Keratinocyte (primary cell): ENCODE data around the gene RPL34. TPM values are rescaled to one million over a fixed set of nuclear protein-coding genes. Genes with fewer than 3 reads are reported as not detected.

Experiments
- DNase-seq: peaks from one replicate; pipeline ENCODE4 v3.0.0-alpha.2; 2011; ENCODE audit warnings: low read depth, missing footprints, low spot score
- FAIRE-seq: peaks from 2 replicates; lab custom pipeline; 2011; peaks lifted over from hg19 to GRCh38; lab: Jason Lieb, UNC
- H2AFZ ChIP-seq: 2 replicates; pipeline ENCODE4 v1.6.0; 2012; ENCODE audit warnings: low read length, control low read depth, inconsistent platforms; ENCODE audit not compliant: control insufficient read depth
- H3K27ac ChIP-seq: 2 replicates; pipeline ENCODE4 v1.5.1; 2011; ENCODE audit warnings: low read length; ENCODE audit not compliant: control insufficient read depth, insufficient read depth
- H3K27me3 ChIP-seq: 3 replicates; pipeline ENCODE4 v1.6.0; 2011; ENCODE audit warnings: low read length; ENCODE audit not compliant: control insufficient read depth, insufficient read depth; ENCODE audit errors: extremely low read depth
- H3K36me3 ChIP-seq, 2 experiments: 2 replicates in 1 of 2; 3 replicates in 1 of 2; pipeline ENCODE4 v1.5.1; 2011; ENCODE audit warnings: low read length in 2 of 2, mild to moderate bottlenecking in 1 of 2; ENCODE audit not compliant: control insufficient read depth in 2 of 2, insufficient read depth in 2 of 2; ENCODE audit errors: extremely low read depth in 1 of 2
- H3K4me1 ChIP-seq: 3 replicates; pipeline ENCODE4 v1.5.1; 2011; ENCODE audit warnings: low read length; ENCODE audit not compliant: control insufficient read depth, insufficient read depth; ENCODE audit errors: extremely low read depth
- H3K4me2 ChIP-seq: 3 replicates; pipeline ENCODE4 v1.6.0; 2011; ENCODE audit warnings: low read depth, low read length; ENCODE audit not compliant: control insufficient read depth, insufficient read depth; ENCODE audit errors: extremely low read depth
- H3K4me3 ChIP-seq, 3 experiments: fragments of 200-600 bp in 1 of 3; sonication (generic) in 1 of 3; 2 replicates in 2 of 3; 3 replicates in 1 of 3; pipeline ENCODE4 v1.5.1; 2011 to 2016; ENCODE audit warnings: low read length in 3 of 3, mild to moderate bottlenecking in 3 of 3, control low read depth in 2 of 3, inconsistent platforms in 1 of 3, low read depth in 1 of 3, mixed read lengths in 1 of 3, mixed run types in 1 of 3, moderate library complexity in 1 of 3; ENCODE audit not compliant: control insufficient read depth in 2 of 3, insufficient read depth in 2 of 3; ENCODE audit errors: extremely low read depth in 1 of 3
- H3K79me2 ChIP-seq: 2 replicates; pipeline ENCODE4 v1.6.0; 2012; ENCODE audit warnings: low read length; ENCODE audit not compliant: control insufficient read depth, insufficient read depth
- H3K9ac ChIP-seq: 3 replicates; pipeline ENCODE4 v1.6.0; 2011; ENCODE audit warnings: low read length; ENCODE audit not compliant: control insufficient read depth, insufficient read depth; ENCODE audit errors: extremely low read depth
- H3K9me1 ChIP-seq: 3 replicates; pipeline ENCODE4 v1.6.0; 2011; ENCODE audit warnings: low read length; ENCODE audit not compliant: control insufficient read depth, insufficient read depth; ENCODE audit errors: extremely low read depth
- H3K9me3 ChIP-seq: 2 replicates; pipeline ENCODE4 v1.5.1; 2012; ENCODE audit warnings: low read depth, low read length; ENCODE audit not compliant: control insufficient read depth
- H4K20me1 ChIP-seq: 3 replicates; pipeline ENCODE4 v1.6.0; 2011; ENCODE audit warnings: low read length; ENCODE audit not compliant: control insufficient read depth, insufficient read depth; ENCODE audit errors: extremely low read depth
- EZH2 ChIP-seq: IDR thresholded peaks from one replicate; pipeline ENCODE4 v1.6.1; 2012; ENCODE audit warnings: inconsistent platforms, mild to moderate bottlenecking, low read length, moderate library complexity
- dilution Hi-C: fragments of 300-500 bp; cut with MboI; formaldehyde crosslinking; loops from one replicate; pipeline ENCODE4 v1.7.0; 2020; ENCODE audit warnings: low sequenced_read_pairs; ENCODE audit not compliant: extremely low pct_ligation_motif_present
- polyA minus RNA-seq, 3 experiments: library from RNA; depleted of rRNA, polyadenylated mRNA; stranded (reverse); fragments of >200 nt; gene quantifications; 1 replicate in 1 of 3; 2 replicates in 1 of 3; 3 replicates in 1 of 3; pipeline ENCODE4 v1.2.3, GENCODE V29; 2011
- polyA plus RNA-seq, 5 experiments: library from polyadenylated mRNA; depleted of rRNA in 3 of 5; stranded (reverse) in 3 of 5; stranded (forward) in 1 of 5; unstranded in 1 of 5; fragments of >200 nt; gene quantifications; 1 replicate in 1 of 5; 2 replicates in 3 of 5; 3 replicates in 1 of 5; pipeline versions ENCODE4 v1.2.1 to v1.2.3, GENCODE V29; 2011 to 2012; ENCODE audit warnings: missing spikeins in 2 of 5, low read depth in 1 of 5, low replicate concordance in 1 of 5
- TF ChIP-seq, protein P1 (sequence below), 3 experiments: IDR thresholded peaks in 1 of 3; conservative IDR thresholded peaks in 1 of 3; optimal IDR thresholded peaks in 1 of 3; 2 replicates in 2 of 3; 3 replicates in 1 of 3; pipeline versions ENCODE3 to v1.5.1; 2011; ENCODE audit warnings: low read length in 3 of 3, mild to moderate bottlenecking in 3 of 3, moderate library complexity in 2 of 3, control low read depth in 1 of 3, inconsistent platforms in 1 of 3; ENCODE audit not compliant: insufficient read depth in 2 of 3; ENCODE audit errors: extremely low read depth in 1 of 3

Gene RPL34
- 1,911 to 3,183 TPM (median 3,164 TPM) in 3 replicates for polyA plus RNA-seq
- polyA plus RNA-seq (2011; ENCODE audit: low read depth) = 1,697 TPM
- 2,459 and 3,298 TPM in 2 replicates for polyA plus RNA-seq (2011; cell fraction: cytosol; rRNA removed)
- polyA plus RNA-seq (2011; cell fraction: nucleus; rRNA removed) = 513 and 676 TPM in 2 replicates
- polyA plus RNA-seq (2012; ENCODE audit: low replicate concordance) = 2,293 and 3,522 TPM in 2 replicates
- polyA minus RNA-seq = 162 to 467 TPM (median 393 TPM) in 3 replicates
- 235 TPM for polyA minus RNA-seq (2011; cell fraction: cytosol; rRNA and poly(A)+ RNA removed)
- polyA minus RNA-seq (2011; cell fraction: nucleus; rRNA and poly(A)+ RNA removed) = 53.3 and 81.4 TPM in 2 replicates

DNA sequence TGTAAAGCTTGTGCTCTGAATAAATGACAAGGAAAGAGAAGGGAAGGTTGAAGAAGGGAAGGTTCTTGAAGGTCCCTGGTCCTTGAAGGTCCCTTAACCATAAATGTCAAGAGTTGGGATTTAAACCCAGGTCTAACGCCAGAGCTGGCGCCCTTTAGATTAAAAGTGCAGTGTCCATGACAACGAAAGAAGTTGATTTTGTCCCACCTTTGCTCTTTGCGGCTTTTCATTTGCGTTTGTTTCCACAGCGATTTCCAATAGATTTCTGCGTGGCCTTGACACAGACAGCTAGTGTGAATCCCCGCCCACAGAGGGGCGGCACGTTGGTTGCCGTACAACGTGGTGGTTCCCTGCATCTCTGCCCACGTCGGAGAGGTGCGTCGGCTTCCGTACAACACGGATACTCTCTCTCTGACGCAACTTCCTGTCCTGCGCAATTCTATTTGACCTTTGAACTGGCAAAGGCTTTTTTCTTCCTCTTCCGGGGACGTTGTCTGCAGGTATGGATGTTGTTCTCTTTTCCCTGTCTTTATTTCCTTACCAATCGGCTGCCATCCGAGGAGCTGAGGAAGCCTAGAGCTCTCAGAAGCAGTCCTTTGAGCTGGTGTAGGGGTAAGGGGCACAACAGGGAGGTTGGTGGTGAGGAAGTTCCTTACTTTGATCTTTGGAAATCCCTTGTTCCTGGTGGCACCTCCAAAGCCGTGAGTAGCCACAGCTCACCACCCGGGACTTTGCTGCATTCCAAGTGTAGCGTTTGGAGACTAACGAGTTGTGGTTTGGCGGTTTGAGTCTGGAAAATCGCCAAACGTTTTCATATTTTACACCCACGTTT lies at the start of gene RPL34:
TSS of gene RPL34 (plus strand) at position 476 of the 832 bp plus-strand sequence. CDS start 1,384 bp downstream, outside the sequence.
- peaks cover 45% of the 10 kb centered on the region for H3K79me2 ChIP-seq
- TF ChIP-seq EZH2 = no peak
- TF ChIP-seq, protein P1, sequence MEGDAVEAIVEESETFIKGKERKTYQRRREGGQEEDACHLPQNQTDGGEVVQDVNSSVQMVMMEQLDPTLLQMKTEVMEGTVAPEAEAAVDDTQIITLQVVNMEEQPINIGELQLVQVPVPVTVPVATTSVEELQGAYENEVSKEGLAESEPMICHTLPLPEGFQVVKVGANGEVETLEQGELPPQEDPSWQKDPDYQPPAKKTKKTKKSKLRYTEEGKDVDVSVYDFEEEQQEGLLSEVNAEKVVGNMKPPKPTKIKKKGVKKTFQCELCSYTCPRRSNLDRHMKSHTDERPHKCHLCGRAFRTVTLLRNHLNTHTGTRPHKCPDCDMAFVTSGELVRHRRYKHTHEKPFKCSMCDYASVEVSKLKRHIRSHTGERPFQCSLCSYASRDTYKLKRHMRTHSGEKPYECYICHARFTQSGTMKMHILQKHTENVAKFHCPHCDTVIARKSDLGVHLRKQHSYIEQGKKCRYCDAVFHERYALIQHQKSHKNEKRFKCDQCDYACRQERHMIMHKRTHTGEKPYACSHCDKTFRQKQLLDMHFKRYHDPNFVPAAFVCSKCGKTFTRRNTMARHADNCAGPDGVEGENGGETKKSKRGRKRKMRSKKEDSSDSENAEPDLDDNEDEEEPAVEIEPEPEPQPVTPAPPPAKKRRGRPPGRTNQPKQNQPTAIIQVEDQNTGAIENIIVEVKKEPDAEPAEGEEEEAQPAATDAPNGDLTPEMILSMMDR (optimal IDR thresholded peaks at IDR 0.05 in 1 of 3, IDR thresholded peaks at IDR 0.05 in 1 of 3, conservative IDR thresholded peaks at IDR 0.05 in 1 of 3; ENCODE audit: extremely low read depth in 1 of 3, insufficient read depth in 2 of 3, low read length in 3 of 3) = no peak
- peak within 1 kb of the TSS; percentile 93 for H3K4me2 ChIP-seq
- peak within 1 kb of the TSS; percentile 82 to 85 (median 83) for H3K4me3 ChIP-seq
- dilution Hi-C loops = no loop called here
- peaks cover 15% of the 10 kb centered on the region for H3K4me1 ChIP-seq
- no peaks in the 10 kb centered on the region for H3K9me3 ChIP-seq
- DNase-seq (peak; percentile 84), FAIRE-seq (peak; percentile 88)
- peak within 1 kb of the TSS; percentile 98 for H2AFZ ChIP-seq
- peak within 1 kb of the TSS; percentile 96 for H3K27ac ChIP-seq
- H3K9ac ChIP-seq = peak within 1 kb of the TSS; percentile 94
- no peaks in the 10 kb centered on the region for H3K27me3 ChIP-seq
- peaks cover 18 to 20% of the 10 kb centered on the region in 2 experiments for H3K36me3 ChIP-seq
- peaks cover 20% of the 10 kb centered on the region for H4K20me1 ChIP-seq
- H3K9me1 ChIP-seq = no peaks in the 10 kb centered on the region

DNA sequence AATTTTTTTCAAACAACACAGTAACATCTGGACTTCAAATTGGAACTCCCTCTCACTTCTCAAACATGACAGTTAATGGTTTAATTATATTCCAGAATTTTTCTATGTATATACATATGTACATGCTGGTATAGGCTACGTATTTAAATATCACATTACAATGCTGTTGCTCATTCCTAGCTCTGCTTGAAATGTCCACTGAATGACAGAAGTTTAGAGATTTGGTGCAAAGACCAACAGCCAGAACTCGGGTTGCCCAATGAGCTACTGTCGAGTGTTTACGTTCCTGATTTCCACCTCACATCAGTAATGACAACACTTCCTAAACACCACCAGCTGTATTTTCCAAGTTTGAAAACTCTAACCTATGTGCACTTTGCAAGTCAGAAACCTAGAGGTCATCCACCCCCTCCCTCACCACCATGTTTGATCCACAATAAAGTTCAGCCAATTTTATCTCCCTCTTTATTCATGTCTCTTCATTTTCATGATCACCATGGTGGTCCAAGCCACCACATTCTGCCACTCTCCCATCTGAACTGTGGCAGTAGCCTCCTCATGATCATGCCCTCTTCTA lies 49.3 kb upstream of the RPL34 start:
- TF ChIP-seq, protein P1 (optimal IDR thresholded peaks at IDR 0.05 in 1 of 3, IDR thresholded peaks at IDR 0.05 in 1 of 3, conservative IDR thresholded peaks at IDR 0.05 in 1 of 3; ENCODE audit: extremely low read depth in 1 of 3, insufficient read depth in 2 of 3, low read length in 3 of 3) = no peak
- no peak for TF ChIP-seq EZH2
- Histone ChIP-seq H3K36me3 (no peaks in the 10 kb centered on the region), H3K79me2 (no peaks in the 10 kb centered on the region), H3K4me1 (no peaks in the 10 kb centered on the region), H2AFZ (no peak overlapping the region), H3K9ac (no peak overlapping the region), H3K27ac (no peak overlapping the region), H3K4me2 (no peak overlapping the region), H3K9me1 (no peaks in the 10 kb centered on the region), H3K9me3 (no peaks in the 10 kb centered on the region), H4K20me1 (no peaks in the 10 kb centered on the region), H3K27me3 (no peaks in the 10 kb centered on the region), H3K4me3 (no peak overlapping the region)
- FAIRE-seq (no peak), DNase-seq (no peak)
- dilution Hi-C loops = no loop called here
